H9 (cell line): ENCODE data around the gene REG1A. TPM values are rescaled to one million over a fixed set of nuclear protein-coding genes. Genes with fewer than 3 reads are reported as not detected.

Experiments used
- DNase-seq: peaks from one replicate; pipeline ENCODE4 v3.0.0-alpha.2; 2017
- H2AFZ ChIP-seq: one replicate; pipeline ENCODE4 v1.6.1; 2013; ENCODE audit warnings: mild to moderate bottlenecking, low read length, control low read depth, moderate library complexity
- H2AK5ac ChIP-seq: 2 replicates; pipeline ENCODE4 v1.6.1; 2013; ENCODE audit warnings: low read length, control low read depth, mixed read lengths; ENCODE audit not compliant: insufficient read length
- H2BK120ac ChIP-seq: one replicate; pipeline ENCODE4 v1.6.1; 2013; ENCODE audit warnings: low read depth, mild to moderate bottlenecking, low read length, control low read depth, inconsistent platforms; ENCODE audit not compliant: poor library complexity, severe bottlenecking
- H2BK12ac ChIP-seq: 2 replicates; pipeline ENCODE4 v1.6.1; 2013; ENCODE audit warnings: low read length, control low read depth, mixed read lengths, low read depth; ENCODE audit not compliant: insufficient read length
- H2BK15ac ChIP-seq: 2 replicates; pipeline ENCODE4 v1.6.1; 2013; ENCODE audit warnings: low read depth, low read length, control low read depth
- H2BK20ac ChIP-seq: one replicate; pipeline ENCODE4 v1.6.1; 2013; ENCODE audit warnings: low read depth, mild to moderate bottlenecking, low read length, control low read depth, inconsistent platforms; ENCODE audit not compliant: poor library complexity, severe bottlenecking
- H2BK5ac ChIP-seq: 2 replicates; pipeline ENCODE4 v1.6.1; 2013; ENCODE audit warnings: low read length, control low read depth, mixed read lengths; ENCODE audit not compliant: insufficient read length
- H3K14ac ChIP-seq: 2 replicates; pipeline ENCODE4 v1.6.1; 2013; ENCODE audit warnings: low read length, control low read depth; ENCODE audit not compliant: insufficient read depth
- H3K18ac ChIP-seq: 2 replicates; pipeline ENCODE4 v1.6.1; 2013; ENCODE audit warnings: low read depth, mild to moderate bottlenecking, mixed read lengths, low read length, control low read depth; ENCODE audit not compliant: insufficient read length
- H3K23ac ChIP-seq: 2 replicates; pipeline ENCODE4 v1.6.1; 2013; ENCODE audit warnings: low read length, control low read depth, mixed read lengths, low read depth; ENCODE audit not compliant: insufficient read length
- H3K23me2 ChIP-seq: 2 replicates; pipeline ENCODE4 v1.6.1; 2013; ENCODE audit warnings: low read depth, mild to moderate bottlenecking, mixed read lengths, low read length, control low read depth; ENCODE audit not compliant: insufficient read length, poor library complexity, severe bottlenecking
- H3K27ac ChIP-seq: 2 replicates; pipeline ENCODE4 v1.5.1; 2013; ENCODE audit warnings: low read length, control low read depth, mixed read lengths, low read depth; ENCODE audit not compliant: insufficient read length
- H3K27me3 ChIP-seq: 2 replicates; pipeline ENCODE4 v1.6.1; 2013; ENCODE audit warnings: low read length, control low read depth, inconsistent platforms; ENCODE audit not compliant: insufficient read depth
- H3K4ac ChIP-seq: 2 replicates; pipeline ENCODE4 v1.6.1; 2013; ENCODE audit warnings: low read depth, mild to moderate bottlenecking, control low read depth, inconsistent platforms, low read length, moderate library complexity
- H3K4me1 ChIP-seq: 2 replicates; pipeline ENCODE4 v1.6.1; 2013; ENCODE audit warnings: low read length, control low read depth, inconsistent platforms; ENCODE audit not compliant: insufficient read depth
- H3K4me2 ChIP-seq: 2 replicates; pipeline ENCODE4 v1.6.1; 2013; ENCODE audit warnings: low read length, control low read depth, mixed read lengths; ENCODE audit not compliant: insufficient read length, insufficient read depth
- H3K56ac ChIP-seq: 2 replicates; pipeline ENCODE4 v1.6.1; 2013; ENCODE audit warnings: low read depth, mild to moderate bottlenecking, mixed read lengths, low read length, control low read depth; ENCODE audit not compliant: insufficient read length
- H3K79me1 ChIP-seq: 2 replicates; pipeline ENCODE4 v1.6.1; 2013; ENCODE audit warnings: low read depth, mild to moderate bottlenecking, moderate library complexity, low read length, control low read depth, inconsistent platforms; ENCODE audit not compliant: insufficient read depth, poor library complexity, severe bottlenecking
- H3K79me2 ChIP-seq: 2 replicates; pipeline ENCODE4 v1.6.1; 2013; ENCODE audit warnings: low read length, control low read depth, inconsistent platforms; ENCODE audit not compliant: insufficient read depth
- H3K9ac ChIP-seq: 2 replicates; pipeline ENCODE4 v1.6.1; 2013; ENCODE audit warnings: low read length, control low read depth, mixed read lengths; ENCODE audit not compliant: insufficient read length; ENCODE audit errors: extremely low read depth
- H3K9me3 ChIP-seq: one replicate; pipeline ENCODE4 v1.6.1; 2013; ENCODE audit warnings: low read depth, low read length, inconsistent platforms; ENCODE audit not compliant: control insufficient read depth
- H3T11ph ChIP-seq: one replicate; pipeline ENCODE4 v1.6.1; 2013; ENCODE audit warnings: mild to moderate bottlenecking, low read length, control low read depth, inconsistent platforms
- H4K20me1 ChIP-seq: one replicate; pipeline ENCODE4 v1.6.1; 2013; ENCODE audit not compliant: control insufficient read depth, insufficient read length, insufficient read depth
- H4K5ac ChIP-seq: 2 replicates; pipeline ENCODE4 v1.6.1; 2013; ENCODE audit warnings: low read depth, mild to moderate bottlenecking, mixed read lengths, low read length, control low read depth; ENCODE audit not compliant: insufficient read length
- H4K8ac ChIP-seq: replicated peaks from 2 replicates; pipeline ENCODE4 v1.6.1; 2013; ENCODE audit warnings: low read length, control low read depth, mixed read lengths, low read depth; ENCODE audit not compliant: insufficient read length
- H4K91ac ChIP-seq: 2 replicates; pipeline ENCODE4 v1.6.1; 2013; ENCODE audit warnings: low read depth, mild to moderate bottlenecking, moderate library complexity, mixed read lengths, low read length, control low read depth; ENCODE audit not compliant: insufficient read length
- H3K27ac Mint-ChIP-seq, 3 experiments: 2 replicates in 2 of 3; 3 replicates in 1 of 3; pipeline ENCODE4 v1.8.0; 2020 to 2021; ENCODE audit warnings: mixed read lengths in 3 of 3, mild to moderate bottlenecking in 1 of 3, moderate library complexity in 1 of 3
- H3K27me3 Mint-ChIP-seq: 2 replicates; pipeline ENCODE4 v1.8.0; 2021; ENCODE audit warnings: low read depth, mild to moderate bottlenecking, moderate library complexity, mixed read lengths
- H3K36me3 Mint-ChIP-seq, 3 experiments: 2 replicates in 2 of 3; 3 replicates in 1 of 3; pipeline ENCODE4 v1.8.0; 2020 to 2021; ENCODE audit warnings: low read depth in 3 of 3, mixed read lengths in 3 of 3; ENCODE audit not compliant: insufficient read depth in 1 of 3
- H3K4me1 Mint-ChIP-seq, 2 experiments: 2 replicates each; pipeline ENCODE4 v1.8.0; 2020; ENCODE audit warnings: mixed read lengths in 2 of 2
- H3K4me3 Mint-ChIP-seq, 2 experiments: 2 replicates in 1 of 2; 3 replicates in 1 of 2; pipeline ENCODE4 v1.8.0; 2020 to 2021; ENCODE audit warnings: mild to moderate bottlenecking in 2 of 2, mixed read lengths in 2 of 2, moderate library complexity in 1 of 2
- H3K9me3 Mint-ChIP-seq, 2 experiments: 2 replicates in 1 of 2; 3 replicates in 1 of 2; pipeline ENCODE4 v1.8.0; 2020; ENCODE audit warnings: mild to moderate bottlenecking in 2 of 2, mixed read lengths in 2 of 2, moderate library complexity in 1 of 2
- CTCF ChIP-seq: fragments of 200-600 bp; sonication (generic); conservative IDR thresholded peaks from 3 replicates; pipeline ENCODE4 v1.8.0; 2021; ENCODE audit warnings: antibody characterized with exemption, mild to moderate bottlenecking
- WGBS: extraction: QIAGEN DNeasy Blood & Tissue Kit; methylation state at CpG from one replicate; pipeline ENCODE4 v1.1.7; 2013; ENCODE audit warnings: missing lambda C conversion rate, low lambda C conversion rate, mixed read lengths; ENCODE audit not compliant: insufficient read length; ENCODE audit errors: extremely low coverage; 5-methylcytosine and 5-hydroxymethylcytosine counted together
- total RNA-seq: library from RNA; stranded (reverse); gene quantifications from 2 replicates; pipeline ENCODE4 v1.2.1, GENCODE V29; 2021

The REG1A gene
- total RNA-seq, 1 experiment from 2014 or later = not detected

DNA sequence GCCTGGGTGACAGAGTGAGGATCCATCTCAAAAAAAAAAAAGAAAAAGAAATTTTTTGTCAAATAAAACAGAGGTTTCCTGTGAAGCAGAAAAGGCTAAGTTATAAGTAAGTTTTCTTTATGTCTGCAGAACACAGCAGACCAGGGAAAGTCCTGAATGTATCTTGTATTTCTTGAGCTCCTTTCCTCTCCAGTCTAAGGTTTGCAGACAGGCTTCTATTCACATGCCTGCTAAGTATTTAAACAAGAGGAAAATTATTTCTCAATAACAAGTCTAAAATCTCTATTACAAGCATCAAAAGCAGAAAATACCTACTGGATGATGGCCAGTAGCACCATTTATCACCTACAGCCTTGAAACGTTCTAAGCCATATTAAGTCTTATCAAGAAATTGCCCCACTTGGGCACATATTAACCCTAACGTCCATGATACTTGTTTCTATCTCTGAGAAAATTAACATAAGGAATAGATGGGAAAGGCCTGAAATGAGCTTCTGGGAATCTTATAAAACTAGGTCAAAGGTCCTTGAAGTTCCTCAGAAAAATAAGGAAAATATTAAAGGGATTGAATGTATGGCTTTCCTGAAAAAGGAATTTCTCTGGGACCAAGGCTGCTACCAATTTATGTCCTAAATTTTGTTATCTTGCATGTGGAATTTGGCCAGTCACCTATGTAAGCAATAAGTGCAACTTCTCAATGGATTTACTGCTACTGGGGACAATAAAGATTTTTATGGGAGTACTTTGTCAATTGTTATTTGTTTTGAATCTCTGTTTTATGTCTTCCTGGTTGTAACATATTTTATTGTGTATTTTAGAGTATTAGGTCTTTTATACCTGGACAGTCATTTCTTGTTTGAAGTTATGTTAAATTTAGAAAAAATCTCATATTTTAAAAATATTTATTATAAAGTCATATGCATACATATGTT is 3.0 kb upstream of the REG1A start:
- Histone ChIP-seq H3K4me2 (no peak overlapping the region), H3K14ac (no peak overlapping the region), H3K56ac (no peak overlapping the region), H2AK5ac (no peak overlapping the region), H2AFZ (no peak overlapping the region), H2BK120ac (no peak overlapping the region), H4K91ac (no peak overlapping the region), H2BK12ac (no peak overlapping the region), H3K4me1 (no peaks in the 10 kb centered on the region), H4K8ac (no peak overlapping the region), H3K9me3 (no peaks in the 10 kb centered on the region), H4K5ac (no peak overlapping the region), H3K4ac (no peak overlapping the region), H2BK20ac (no peak overlapping the region), H3K9ac (no peak overlapping the region), H3K27me3 (no peaks in the 10 kb centered on the region), H2BK15ac (no peak overlapping the region), H2BK5ac (no peak overlapping the region), H3K27ac (no peak overlapping the region), H3K79me1 (no peaks in the 10 kb centered on the region), H3K23me2 (no peaks in the 10 kb centered on the region), H3K18ac (no peak overlapping the region), H3T11ph (no peak overlapping the region), H3K79me2 (no peaks in the 10 kb centered on the region), H3K23ac (no peak overlapping the region), H4K20me1 (no peaks in the 10 kb centered on the region)
- no peak for TF ChIP-seq CTCF
- no CpG with 5 or more reads among the region's 2 CpGs for WGBS
- H3K27me3 Mint-ChIP-seq = no peaks in the 10 kb centered on the region
- no peaks in the 10 kb centered on the region; a peak in 1 of 7 replicates for H3K36me3 Mint-ChIP-seq
- H3K4me1 Mint-ChIP-seq = no peaks in the 10 kb centered on the region
- no peak overlapping the region for H3K4me3 Mint-ChIP-seq
- no peak for DNase-seq
- no peaks in the 10 kb centered on the region; a peak in 2 of 5 replicates for H3K9me3 Mint-ChIP-seq
- H3K27ac Mint-ChIP-seq = no peak overlapping the region; a peak in 1 of 7 replicates
